ENCODE data around the gene PRTFDC1.
"Not testable (repeated sequence)": the region's sequence is repeated elsewhere in the genome, so short reads cannot be mapped to it uniquely, and the experiment has no call there.

The PRTFDC1 gene

GRCh38 chr10:24966962-24967481, 14.6 kb upstream of the PRTFDC1 start:
- DNase-seq, result no peak

GRCh38 chr10:24965051-24965450, 12.6 kb upstream of the PRTFDC1 start:
- DNase-seq, result no peak

- no peak for DNase-seq
These were observed 11.2 kb upstream of the PRTFDC1 start for GRCh38 chr10:24963521-24964041.

- DNase-seq, result no peak
These were observed 10.6 kb upstream of the PRTFDC1 start for GRCh38 chr10:24962995-24963394.

- no peak for DNase-seq
These were observed 9.2 kb upstream of the PRTFDC1 start for GRCh38 chr10:24961582-24961981.

GRCh38 chr10:24959382-24959730, 7.0 kb upstream of the PRTFDC1 start:
- DNase-seq, result no peak

- DNase-seq, result peak in 48 of 56 donors; percentile 15 to 82 (median 56)
These were observed 6.4 kb upstream of the PRTFDC1 start for GRCh38 chr10:24958721-24959381.

GRCh38 chr10:24958091-24958720, 5.8 kb upstream of the PRTFDC1 start:
- no peak for DNase-seq

GRCh38 chr10:24957624-24958051, 5.2 kb upstream of the PRTFDC1 start:
- not testable (repeated sequence) for DNase-seq

GRCh38 chr10:24953675-24954074, 1.3 kb upstream of the PRTFDC1 start:
- no peak for DNase-seq

GRCh38 chr10:24952707-24953645, 570 bp upstream of the PRTFDC1 start:
- DNase-seq, result peak in 42 of 56 donors; percentile 37 to 87 (median 70)

GRCh38 chr10:24951201-24952142, 934 bp downstream of the PRTFDC1 start:
- DNase-seq, result peak in 42 of 56 donors; percentile 13 to 78 (median 53)

- no peak for DNase-seq
These were observed 2.0 kb downstream of the PRTFDC1 start for GRCh38 chr10:24950439-24950838.

GRCh38 chr10:24949616-24950015, 2.8 kb downstream of the PRTFDC1 start:
- DNase-seq, result no peak

GRCh38 chr10:24947304-24948097, 4.9 kb downstream of the PRTFDC1 start:
- DNase-seq, result peak in 7 of 56 donors; percentile 11 to 63 (median 35)

GRCh38 chr10:24944512-24945255, 7.7 kb downstream of the PRTFDC1 start:
- DNase-seq, result peak in 11 of 56 donors; percentile 9 to 31 (median 21)

GRCh38 chr10:24938525-24938924, 13.9 kb downstream of the PRTFDC1 start:
- no peak for DNase-seq

GRCh38 chr10:24938076-24938475, 14.3 kb downstream of the PRTFDC1 start:
- DNase-seq, result no peak

Measured in nucleus accumbens (tissue), 56 donors.